ENCODE data around the gene PRAC2. TPM values are rescaled to one million over a fixed set of nuclear protein-coding genes. Genes with fewer than 3 reads are reported as not detected.

PRAC2 gene
- total RNA-seq, 1 donor from 2014 or later: not detected

DNA sequence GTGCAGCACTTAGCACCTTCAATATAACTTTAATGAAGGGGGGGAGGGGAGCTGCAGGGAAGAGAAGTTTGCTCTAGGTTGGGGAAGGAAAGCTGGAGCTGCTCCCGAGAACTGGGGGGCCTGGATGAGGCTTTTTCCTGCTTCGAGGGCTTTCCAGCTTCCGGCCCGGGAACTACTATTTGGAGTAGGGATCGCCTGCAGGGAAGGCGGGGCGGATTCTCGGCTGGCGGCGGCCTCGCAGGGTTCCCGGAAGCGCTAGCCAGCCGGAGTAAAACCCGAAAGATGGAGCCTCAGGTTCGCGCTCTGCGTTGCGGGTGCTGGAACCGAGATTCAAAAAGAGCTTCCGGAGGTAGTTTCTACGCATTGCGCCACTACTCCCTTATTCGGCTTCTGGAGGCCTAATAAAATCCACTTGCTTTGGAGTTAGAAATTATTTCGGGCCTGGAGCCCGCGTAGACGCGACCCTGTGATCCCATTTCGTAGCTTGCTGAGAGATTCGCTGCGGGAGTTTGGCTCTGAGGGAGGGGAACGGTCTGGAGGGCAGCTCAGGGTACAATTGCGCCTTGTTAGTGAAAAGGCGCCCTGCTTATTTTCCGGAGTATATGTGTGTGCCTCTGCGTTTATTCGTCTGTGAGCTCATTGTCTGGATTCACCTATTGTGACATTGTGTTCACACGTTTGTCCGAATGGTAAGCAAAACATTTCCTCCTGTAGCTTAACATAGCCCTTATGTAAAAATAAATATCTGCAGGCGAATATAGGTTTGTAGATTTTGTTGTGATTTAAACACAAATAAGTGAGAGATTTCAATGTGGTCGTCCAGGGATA lies 652 bp downstream of the PRAC2 start:
- Mint-ChIP-seq H3K9me3 (no peaks in the 10 kb centered on the region), H3K36me3 (ENCODE audit: low read depth) (no peaks in the 10 kb centered on the region), H3K27ac (no peak overlapping the region), H3K27me3 (ENCODE audit: low read depth) (peaks cover 89% of the 10 kb centered on the region), H3K4me3 (ENCODE audit: low read depth) (no peak overlapping the region), H3K4me1 (ENCODE audit: low read depth) (peaks cover 11% of the 10 kb centered on the region)
- no peak for DNase-seq (ENCODE audit: low spot score)
- intact Hi-C loops (cut with micrococcal nuclease): loop anchor here (1.0 to 5.0 kb wide), 4 partner anchors 26 to 1244 kb away; partner anchors contain the start of genes DLX4 and NGFR

DNA sequence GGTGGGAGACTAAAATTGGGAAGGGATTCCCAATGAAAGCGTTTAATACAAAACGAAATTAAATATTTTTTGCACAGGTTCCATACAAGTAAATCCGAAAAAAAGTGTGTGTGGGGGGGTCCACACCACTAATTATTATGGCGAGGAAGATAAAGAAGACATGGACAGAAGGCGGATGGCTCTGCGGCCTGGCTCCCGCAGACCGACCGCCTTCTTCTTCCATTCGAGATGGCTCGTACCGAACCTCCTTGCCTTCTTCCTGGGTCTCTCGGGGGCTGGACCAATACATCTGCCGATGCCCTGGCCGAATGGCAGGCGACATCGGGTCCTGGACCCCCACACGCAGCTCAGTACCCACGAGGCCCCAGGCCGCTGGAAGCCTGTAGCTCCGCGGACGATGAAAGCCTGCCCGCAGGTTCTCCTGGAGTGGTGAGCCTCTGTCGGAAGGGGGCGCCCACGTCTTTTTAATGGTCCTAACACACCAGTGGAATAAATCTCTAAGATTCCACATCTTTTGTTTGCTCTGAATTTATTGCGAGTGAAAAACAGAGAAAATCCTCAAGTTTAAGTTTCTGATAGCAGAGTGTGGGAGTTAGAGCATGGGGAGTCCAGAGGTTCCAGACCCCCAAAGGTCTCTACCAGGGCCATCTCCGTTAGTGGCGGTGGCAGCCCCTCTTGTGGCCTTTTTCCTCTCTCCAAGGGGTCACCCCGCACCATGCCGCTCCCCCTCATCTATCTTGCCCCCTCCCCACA lies 1.4 kb downstream of the PRAC2 start:
- DNase-seq (ENCODE audit: low spot score): peak; percentile 68
- Mint-ChIP-seq H3K4me3 (ENCODE audit: low read depth) (no peak overlapping the region), H3K27ac (no peak overlapping the region), H3K36me3 (ENCODE audit: low read depth) (no peaks in the 10 kb centered on the region), H3K4me1 (ENCODE audit: low read depth) (peaks cover 12% of the 10 kb centered on the region), H3K27me3 (ENCODE audit: low read depth) (peaks cover 89% of the 10 kb centered on the region), H3K9me3 (no peaks in the 10 kb centered on the region)
- intact Hi-C loops (cut with micrococcal nuclease): loop anchor here (1.0 to 5.0 kb wide), 4 partner anchors 25 to 1243 kb away; partner anchors contain the start of genes DLX4 and NGFR

DNA sequence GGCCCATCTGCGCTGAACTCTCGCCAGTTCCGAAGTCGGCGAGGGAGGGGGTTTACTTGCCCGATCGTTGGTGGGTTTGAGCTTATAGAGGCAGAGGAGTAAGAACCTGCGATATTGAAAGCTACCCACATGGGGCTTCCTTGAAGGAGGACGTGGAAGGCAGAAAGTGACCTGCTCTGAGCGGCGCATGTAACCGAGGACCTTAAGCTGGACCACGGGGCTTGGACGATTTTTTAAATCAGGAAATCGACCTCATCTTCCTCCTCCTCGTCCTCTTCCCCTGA lies 2.0 kb downstream of the PRAC2 start:
- no peak for DNase-seq (ENCODE audit: low spot score)
- intact Hi-C loops (cut with micrococcal nuclease): loop anchor here (2.0 kb wide), 1 partner anchor 112 kb away; no protein-coding TSS in a partner anchor
- Mint-ChIP-seq H3K4me1 (ENCODE audit: low read depth) (peaks cover 12% of the 10 kb centered on the region), H3K27ac (no peak overlapping the region), H3K4me3 (ENCODE audit: low read depth) (no peak overlapping the region), H3K27me3 (ENCODE audit: low read depth) (peaks cover 89% of the 10 kb centered on the region), H3K9me3 (no peaks in the 10 kb centered on the region), H3K36me3 (ENCODE audit: low read depth) (no peaks in the 10 kb centered on the region)

DNA sequence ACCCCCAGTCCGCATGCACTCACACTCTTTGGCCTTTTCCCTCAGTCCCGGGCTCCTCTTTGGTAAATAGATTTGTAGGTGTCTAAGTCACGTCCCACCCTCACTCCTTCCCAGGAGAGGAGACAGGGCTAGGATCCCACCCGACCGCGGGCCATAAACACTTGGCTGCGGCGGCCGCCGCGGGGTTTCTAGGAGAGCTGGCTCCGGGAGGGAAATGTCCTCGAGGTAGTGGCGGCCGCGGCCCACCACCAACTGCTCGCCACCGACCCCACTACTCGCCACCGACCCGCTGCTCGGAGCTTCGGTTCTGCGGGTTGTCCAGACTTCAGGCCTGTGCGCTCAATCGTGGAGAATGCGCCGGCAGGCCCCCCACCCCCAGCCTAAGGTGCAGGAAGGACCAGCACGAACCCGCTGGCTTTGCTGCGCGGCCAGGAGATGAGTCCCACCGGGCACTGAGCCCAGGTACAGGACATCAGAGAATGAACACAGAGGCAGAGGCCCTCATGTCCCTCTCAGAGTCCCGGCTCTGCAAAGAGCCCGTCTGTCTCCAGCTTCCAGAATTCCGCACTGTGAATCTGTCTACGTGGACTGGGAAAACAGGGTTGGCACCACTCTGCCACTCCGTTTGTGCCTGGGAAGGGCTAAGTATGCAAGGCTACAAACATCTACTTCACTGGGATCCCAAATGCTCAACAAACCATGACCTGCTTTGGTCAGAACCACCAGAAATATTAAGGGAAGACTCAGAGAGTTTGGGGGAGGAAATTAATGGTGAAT lies 2.5 kb downstream of the PRAC2 start:
- intact Hi-C loops (cut with micrococcal nuclease): loop anchor here (2.0 kb wide), 1 partner anchor 113 kb away; no protein-coding TSS in a partner anchor
- H3K4me3 Mint-ChIP-seq (ENCODE audit: low read depth): no peak overlapping the region
- H3K27me3 Mint-ChIP-seq (ENCODE audit: low read depth): peaks cover 89% of the 10 kb centered on the region
- no peak overlapping the region for H3K27ac Mint-ChIP-seq
- peaks cover 12% of the 10 kb centered on the region for H3K4me1 Mint-ChIP-seq (ENCODE audit: low read depth)
- no peaks in the 10 kb centered on the region for H3K9me3 Mint-ChIP-seq
- no peak for DNase-seq (ENCODE audit: low spot score)
- no peaks in the 10 kb centered on the region for H3K36me3 Mint-ChIP-seq (ENCODE audit: low read depth)

DNA sequence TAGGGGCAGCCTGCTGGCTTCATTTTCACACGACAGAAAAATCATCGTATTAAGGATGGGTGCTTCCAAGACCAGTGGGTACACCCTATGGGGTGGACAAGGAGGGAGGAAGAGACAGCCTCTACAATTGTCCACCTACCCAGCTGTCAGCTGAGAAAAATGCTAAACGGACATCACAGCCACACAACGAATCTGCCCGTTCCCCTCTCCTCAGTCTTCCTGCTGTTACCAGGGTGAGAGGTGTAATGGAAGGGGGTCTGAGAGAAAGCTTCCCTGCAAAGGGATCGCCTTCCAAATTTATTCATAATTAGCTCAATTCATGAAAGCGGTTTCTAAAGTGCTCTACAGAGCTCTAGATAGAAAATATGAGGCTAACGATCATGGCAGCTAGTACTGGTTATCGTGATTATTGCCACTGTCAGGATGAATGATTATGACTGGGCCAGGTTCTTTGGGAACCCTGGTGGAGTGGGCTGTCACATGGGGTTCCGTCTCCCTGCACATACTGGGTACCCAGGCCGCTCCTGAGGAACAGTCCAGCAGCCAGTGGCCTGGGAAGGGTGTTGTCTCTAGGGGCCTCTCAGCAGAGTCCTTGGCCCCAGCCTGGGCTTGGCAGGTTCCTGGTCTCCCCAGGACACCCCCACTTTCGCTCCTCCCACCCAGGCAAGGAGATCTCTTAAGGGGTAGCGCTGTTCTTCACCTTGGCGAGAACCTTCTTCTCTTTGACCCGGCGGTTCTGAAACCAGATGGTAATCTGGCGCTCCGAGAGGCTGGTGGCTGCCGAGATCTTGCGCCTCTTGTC lies 3.3 kb downstream of the PRAC2 start:
- intact Hi-C loops (cut with micrococcal nuclease): no loop called here
- Mint-ChIP-seq H3K4me3 (ENCODE audit: low read depth) (no peak overlapping the region), H3K36me3 (ENCODE audit: low read depth) (no peaks in the 10 kb centered on the region), H3K4me1 (ENCODE audit: low read depth) (peaks cover 12% of the 10 kb centered on the region), H3K9me3 (no peaks in the 10 kb centered on the region), H3K27ac (no peak overlapping the region), H3K27me3 (ENCODE audit: low read depth) (peaks cover 89% of the 10 kb centered on the region)
- no peak for DNase-seq (ENCODE audit: low spot score)

DNA sequence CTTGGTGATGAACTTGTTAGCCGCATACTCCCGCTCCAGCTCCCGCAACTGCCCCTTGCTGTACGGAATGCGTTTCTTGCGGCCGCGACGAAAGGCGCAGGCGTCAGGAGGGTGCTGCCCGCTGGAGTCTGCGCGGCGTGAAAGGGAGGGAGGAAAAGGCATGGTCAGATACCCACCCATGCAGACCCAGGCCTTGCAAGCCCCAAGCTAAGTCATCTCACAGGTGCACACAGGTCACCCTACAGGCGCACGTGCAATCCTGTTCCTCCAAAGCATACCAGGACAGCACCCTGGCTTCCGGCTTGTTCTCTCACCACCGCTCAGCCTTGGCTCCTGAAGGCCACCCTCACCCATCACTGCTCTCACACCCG lies 3.9 kb downstream of the PRAC2 start:
- H3K4me3 Mint-ChIP-seq (ENCODE audit: low read depth): no peak overlapping the region
- DNase-seq (ENCODE audit: low spot score): no peak
- H3K27me3 Mint-ChIP-seq (ENCODE audit: low read depth): peaks cover 93% of the 10 kb centered on the region
- intact Hi-C loops (cut with micrococcal nuclease): no loop called here
- H3K4me1 Mint-ChIP-seq (ENCODE audit: low read depth): peaks cover 12% of the 10 kb centered on the region
- H3K9me3 Mint-ChIP-seq: no peaks in the 10 kb centered on the region
- no peak overlapping the region for H3K27ac Mint-ChIP-seq
- no peaks in the 10 kb centered on the region for H3K36me3 Mint-ChIP-seq (ENCODE audit: low read depth)

DNA sequence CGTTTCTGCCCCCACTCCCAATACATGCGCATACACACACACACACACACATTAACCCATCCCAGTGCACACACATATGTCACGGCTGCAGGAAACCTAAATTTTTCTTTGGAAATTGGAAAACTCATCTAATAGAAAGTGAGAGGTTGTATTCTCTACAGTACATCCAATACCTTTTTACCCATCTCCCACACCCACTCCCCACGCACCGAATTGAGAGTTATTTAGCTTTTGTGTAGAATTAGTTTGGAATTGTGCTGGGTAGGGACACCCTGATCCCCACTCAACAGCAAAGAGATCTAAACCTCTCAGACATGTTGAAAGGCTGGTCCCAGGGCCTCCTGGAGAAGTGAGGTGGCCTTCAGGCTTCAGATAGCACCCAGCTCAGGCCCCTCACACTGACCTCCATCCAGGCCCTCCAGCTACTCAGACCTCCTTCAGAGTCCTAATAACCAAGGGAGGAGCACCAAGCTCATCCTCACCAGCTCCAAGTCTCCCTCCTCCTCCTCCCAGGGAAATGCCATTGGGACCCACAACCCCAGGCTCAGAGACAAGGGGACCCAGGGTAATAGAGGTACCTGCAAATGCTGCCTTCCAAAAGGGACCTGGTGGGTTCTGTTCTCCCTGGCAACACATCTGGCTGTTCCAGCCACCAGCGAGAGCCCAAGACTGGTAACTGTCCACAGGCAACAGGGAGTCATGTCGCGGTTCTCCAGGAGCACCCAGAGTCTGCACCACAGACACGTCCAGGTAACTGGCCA lies 4.6 kb downstream of the PRAC2 start:
- H3K27ac Mint-ChIP-seq: no peak overlapping the region
- H3K4me3 Mint-ChIP-seq (ENCODE audit: low read depth): no peak overlapping the region
- peaks cover 94% of the 10 kb centered on the region for H3K27me3 Mint-ChIP-seq (ENCODE audit: low read depth)
- intact Hi-C loops (cut with micrococcal nuclease): no loop called here
- H3K36me3 Mint-ChIP-seq (ENCODE audit: low read depth): no peaks in the 10 kb centered on the region
- H3K4me1 Mint-ChIP-seq (ENCODE audit: low read depth): peaks cover 12% of the 10 kb centered on the region
- DNase-seq (ENCODE audit: low spot score): no peak
- no peaks in the 10 kb centered on the region for H3K9me3 Mint-ChIP-seq

DNA sequence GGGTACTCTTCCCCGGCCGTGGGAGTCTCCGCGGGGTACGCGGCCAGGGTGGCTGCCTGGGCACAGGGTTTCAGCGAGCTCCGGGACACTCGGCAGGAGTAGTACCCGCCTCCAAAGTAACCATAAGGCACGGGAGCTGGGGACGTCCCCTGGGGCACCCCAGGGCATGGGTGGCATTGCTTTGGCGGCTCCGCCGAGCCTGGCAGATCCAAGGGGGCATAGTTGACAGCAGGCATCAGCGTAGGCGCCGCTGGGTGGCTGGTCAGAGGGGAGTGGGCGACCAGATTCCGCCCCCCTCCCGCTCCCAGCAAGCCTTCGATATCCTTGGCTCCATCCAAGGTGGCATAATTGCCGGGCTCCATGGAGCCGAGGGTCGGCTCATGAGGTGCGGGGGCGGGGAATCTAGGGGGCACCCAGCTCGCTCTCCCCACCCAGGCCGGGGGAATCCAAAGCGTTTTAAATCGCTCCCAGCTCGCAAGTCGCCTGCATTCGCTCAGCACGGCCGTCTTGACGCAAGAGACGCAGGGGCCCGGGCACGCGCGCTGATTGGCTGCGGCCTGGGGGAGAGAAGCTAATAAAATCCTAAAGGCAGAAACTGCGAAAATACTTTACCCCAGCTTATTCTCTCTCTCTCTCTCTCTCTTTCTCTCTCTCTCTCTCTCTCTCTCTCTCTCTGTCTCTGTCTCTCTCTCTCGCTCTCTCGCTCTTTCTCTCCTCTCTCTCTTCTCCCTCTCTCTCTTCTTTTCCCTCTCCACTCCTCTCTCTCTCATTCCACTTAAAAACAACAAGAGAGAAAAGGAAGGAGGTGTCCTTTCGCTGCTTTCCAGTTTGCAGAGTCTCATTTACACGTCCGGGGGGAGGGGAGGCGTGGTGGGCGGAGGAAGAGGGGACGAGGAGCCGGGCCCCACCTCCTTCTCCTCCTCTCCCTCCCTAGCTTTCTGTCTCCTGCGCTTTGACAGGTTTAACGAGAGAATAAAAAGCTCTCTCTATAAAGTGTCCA lies 5.5 kb downstream of the PRAC2 start, which contains the start of gene HOXB13:
TSS of gene HOXB13 (minus strand) at position 519 of the 1,000 bp plus-strand sequence. CDS start at position 362, 157 bp downstream.
- Mint-ChIP-seq H3K27me3 (ENCODE audit: low read depth) (peaks cover 92% of the 10 kb centered on the region), H3K9me3 (no peaks in the 10 kb centered on the region), H3K36me3 (ENCODE audit: low read depth) (no peaks in the 10 kb centered on the region), H3K4me3 (ENCODE audit: low read depth) (no peak within 1 kb of the TSS), H3K4me1 (ENCODE audit: low read depth) (peaks cover 18% of the 10 kb centered on the region), H3K27ac (no peak within 1 kb of the TSS)
- intact Hi-C loops (cut with micrococcal nuclease): no loop called here
- DNase-seq (ENCODE audit: low spot score): no peak

DNA sequence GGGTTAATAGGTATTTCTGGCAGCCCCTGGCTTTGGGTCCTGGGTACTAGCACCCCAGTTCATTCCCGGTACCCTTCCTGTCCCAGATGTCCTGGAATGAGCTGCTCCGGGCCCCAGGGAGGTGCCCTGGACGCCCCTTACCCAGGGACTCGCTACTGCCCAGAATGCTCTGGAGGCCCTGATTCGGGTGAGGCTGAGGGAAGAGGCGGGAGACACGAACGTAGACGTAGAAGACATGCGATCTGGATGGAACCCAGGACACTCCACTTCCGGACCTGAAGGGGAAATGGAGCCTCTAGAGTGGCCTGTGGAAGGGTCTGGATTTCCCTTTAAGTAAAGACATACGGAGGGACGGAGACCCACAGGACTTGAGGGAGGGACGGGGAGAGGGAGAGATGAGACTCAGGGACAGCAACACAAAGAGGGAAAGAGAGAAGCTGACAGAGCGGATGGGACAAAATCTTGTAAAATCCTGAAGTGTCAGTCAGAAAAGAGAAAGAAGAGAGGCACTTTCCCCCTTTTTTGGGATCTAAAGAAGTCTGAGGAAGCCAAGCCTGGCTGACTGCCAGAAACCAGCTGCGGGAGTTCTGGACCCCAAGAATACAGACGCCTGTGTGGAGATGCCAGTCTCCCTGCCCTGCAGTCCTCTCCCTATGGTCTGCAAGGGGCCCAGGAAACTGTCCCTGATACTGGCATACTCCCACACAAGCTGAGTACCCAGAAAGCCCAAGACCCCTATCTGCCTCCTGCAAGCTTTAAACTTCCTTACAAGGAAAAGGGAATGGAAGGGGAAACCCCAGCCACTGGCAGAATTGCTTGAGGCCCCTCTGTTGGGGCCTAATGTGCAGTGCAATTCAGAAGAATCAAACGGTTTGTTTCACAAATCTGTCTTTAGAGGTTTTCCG lies 6.6 kb downstream of the PRAC2 start:
- no peaks in the 10 kb centered on the region for H3K9me3 Mint-ChIP-seq
- peaks cover 13% of the 10 kb centered on the region for H3K4me1 Mint-ChIP-seq (ENCODE audit: low read depth)
- no peak overlapping the region for H3K27ac Mint-ChIP-seq
- H3K27me3 Mint-ChIP-seq (ENCODE audit: low read depth): peaks cover 91% of the 10 kb centered on the region
- H3K4me3 Mint-ChIP-seq (ENCODE audit: low read depth): no peak overlapping the region
- no peaks in the 10 kb centered on the region for H3K36me3 Mint-ChIP-seq (ENCODE audit: low read depth)
- intact Hi-C loops (cut with micrococcal nuclease): no loop called here
- no peak for DNase-seq (ENCODE audit: low spot score)

DNA sequence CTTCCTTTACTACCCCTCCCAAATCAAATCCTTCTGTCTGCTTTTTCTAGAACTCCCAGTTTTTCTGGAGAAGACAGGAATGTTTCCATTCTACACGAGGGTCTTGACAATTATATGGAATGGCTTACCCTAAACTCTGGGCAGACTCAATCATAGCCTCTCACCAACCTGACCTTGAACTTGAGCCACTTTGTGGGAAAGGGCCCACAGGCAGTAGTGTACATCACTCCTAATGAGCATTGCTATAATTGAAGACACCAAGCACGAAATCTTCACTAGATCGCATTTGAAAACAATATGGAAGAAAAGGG lies 7.2 kb downstream of the PRAC2 start:
- no peaks in the 10 kb centered on the region for H3K9me3 Mint-ChIP-seq
- intact Hi-C loops (cut with micrococcal nuclease): no loop called here

More for the DNA sequence above, 7.2 kb downstream of the PRAC2 start:
- Mint-ChIP-seq H3K4me1 (ENCODE audit: low read depth) (peaks cover 13% of the 10 kb centered on the region), H3K27ac (no peak overlapping the region), H3K36me3 (ENCODE audit: low read depth) (no peaks in the 10 kb centered on the region), H3K4me3 (ENCODE audit: low read depth) (no peak overlapping the region), H3K27me3 (ENCODE audit: low read depth) (peaks cover 93% of the 10 kb centered on the region)
- DNase-seq (ENCODE audit: low spot score): no peak
